ENCODE data around the gene FN1.
A peak's percentile ranks its signal among the peaks of the same experiment; 100 is the strongest.

Gene FN1

DNA sequence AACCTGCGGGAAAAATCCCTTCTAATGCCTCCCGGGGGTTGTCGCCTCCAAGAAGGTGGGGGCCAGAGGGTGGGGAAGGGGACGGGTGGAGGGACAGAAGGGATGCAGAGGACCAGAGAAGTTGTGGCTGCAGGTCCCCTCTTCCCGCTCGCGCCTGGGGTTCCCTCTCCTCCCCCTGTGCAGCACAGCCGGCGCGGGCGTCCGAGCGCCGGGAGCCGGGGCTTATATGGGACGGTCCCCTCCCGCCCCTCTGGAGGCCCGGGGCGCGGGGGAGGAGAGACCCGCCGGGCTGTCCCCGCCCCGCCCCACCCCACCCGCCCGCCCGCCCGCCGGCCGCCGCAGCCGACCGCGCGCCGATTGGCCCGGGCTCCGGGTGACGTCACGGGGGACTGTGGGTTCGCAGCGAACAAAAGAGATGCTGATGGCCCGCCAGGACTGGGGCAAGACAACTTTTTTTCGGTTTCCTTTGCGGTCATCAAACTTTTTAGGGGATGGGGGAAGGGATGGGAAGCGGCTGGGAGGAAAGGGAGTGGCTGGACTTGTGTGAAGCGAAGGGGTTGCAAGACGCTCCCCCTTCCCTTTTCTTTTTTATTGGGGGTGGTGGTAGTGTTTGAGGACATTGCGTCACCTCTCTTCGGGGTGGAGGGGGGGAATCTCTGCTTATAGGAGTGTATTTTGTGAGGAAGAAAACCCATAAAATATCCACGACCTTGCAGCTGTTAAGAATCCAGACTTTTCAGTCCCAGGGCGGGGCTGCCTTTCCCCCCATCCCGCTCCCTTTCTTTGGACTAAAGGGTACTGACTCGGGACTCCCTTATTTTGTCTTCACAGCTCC lies at the start of gene FN1:
TSS of gene FN1 (minus strand) at position 199 of the 835 bp plus-strand sequence. CDS start 266 bp downstream, outside the sequence.
- DNase-seq (ENCODE audit: low read depth): peak; percentile 97

- DNase-seq (ENCODE audit: low read depth): no peak
Observed at GRCh38 chr2:215485032-215485431, 49.2 kb upstream of the FN1 start.

- no peak for DNase-seq (ENCODE audit: low read depth)
Observed at GRCh38 chr2:215484570-215484969, 48.7 kb upstream of the FN1 start.

- DNase-seq (ENCODE audit: low read depth): no peak
Observed at GRCh38 chr2:215483431-215483830, 47.6 kb upstream of the FN1 start.

GRCh38 chr2:215479536-215480240 lies 43.8 kb upstream of the FN1 start:
- DNase-seq (ENCODE audit: low read depth): no peak

- DNase-seq (ENCODE audit: low read depth): no peak
Observed at GRCh38 chr2:215479121-215479520, 43.3 kb upstream of the FN1 start.

- DNase-seq (ENCODE audit: low read depth): no peak
Observed at GRCh38 chr2:215476424-215476823, 40.6 kb upstream of the FN1 start.

DNA sequence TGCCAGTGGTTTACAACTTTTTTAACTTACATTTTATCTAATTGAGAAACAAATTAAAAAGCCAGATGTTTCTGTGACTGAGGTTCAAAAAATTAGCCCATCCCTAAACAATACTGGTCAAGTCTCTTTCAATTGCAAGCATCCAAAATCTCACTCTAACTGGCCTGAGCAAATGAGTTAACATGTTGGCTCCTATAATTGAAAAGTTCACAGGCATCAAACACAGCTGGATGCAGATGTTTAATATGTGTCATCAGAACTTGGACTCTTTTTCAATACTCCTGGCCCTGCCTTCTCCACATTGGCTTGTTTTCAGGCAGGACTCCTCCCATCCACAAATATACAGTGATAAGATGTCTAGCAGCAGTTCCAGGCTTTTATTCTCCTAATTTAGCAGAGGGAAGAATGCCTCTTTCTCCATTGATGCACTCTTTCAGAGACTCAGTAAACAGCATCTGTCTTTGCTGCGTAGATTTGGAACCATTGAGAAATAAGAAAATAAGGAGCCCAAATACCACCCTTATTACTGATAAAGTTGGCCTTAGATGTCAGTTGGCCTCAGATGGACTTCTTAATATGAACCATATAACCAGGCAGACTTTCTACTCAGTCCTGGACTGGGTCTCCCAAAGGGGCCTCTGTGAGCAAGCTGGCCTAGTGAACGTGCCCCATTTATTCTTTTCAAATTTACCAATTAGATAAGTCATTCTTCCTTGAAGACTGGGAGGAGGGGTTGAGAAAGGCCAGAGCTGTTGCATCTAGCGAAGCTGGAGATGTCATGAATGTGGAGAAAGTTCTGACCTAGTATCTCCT lies 30.4 kb upstream of the FN1 start:
- no peak for DNase-seq (ENCODE audit: low read depth)

DNA sequence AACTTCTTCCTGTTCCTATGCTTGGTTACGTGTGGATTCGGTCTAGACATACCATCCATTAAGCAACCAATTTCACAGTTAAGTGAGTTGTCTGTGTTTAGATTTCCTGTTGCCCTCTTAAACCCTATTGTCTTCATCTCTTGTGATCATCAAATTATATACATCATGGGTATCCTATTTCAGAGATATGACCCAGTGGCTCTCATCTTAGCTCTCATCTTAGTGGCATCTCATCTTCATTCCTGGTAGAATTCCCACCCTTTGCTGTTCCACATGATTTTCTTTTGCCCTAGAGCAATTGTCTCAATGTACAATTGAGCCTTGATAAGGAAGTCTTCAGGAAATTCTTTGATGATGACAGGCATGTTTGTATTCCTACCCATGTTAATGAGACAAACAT lies 29.4 kb upstream of the FN1 start:
- DNase-seq (ENCODE audit: low read depth): no peak

DNA sequence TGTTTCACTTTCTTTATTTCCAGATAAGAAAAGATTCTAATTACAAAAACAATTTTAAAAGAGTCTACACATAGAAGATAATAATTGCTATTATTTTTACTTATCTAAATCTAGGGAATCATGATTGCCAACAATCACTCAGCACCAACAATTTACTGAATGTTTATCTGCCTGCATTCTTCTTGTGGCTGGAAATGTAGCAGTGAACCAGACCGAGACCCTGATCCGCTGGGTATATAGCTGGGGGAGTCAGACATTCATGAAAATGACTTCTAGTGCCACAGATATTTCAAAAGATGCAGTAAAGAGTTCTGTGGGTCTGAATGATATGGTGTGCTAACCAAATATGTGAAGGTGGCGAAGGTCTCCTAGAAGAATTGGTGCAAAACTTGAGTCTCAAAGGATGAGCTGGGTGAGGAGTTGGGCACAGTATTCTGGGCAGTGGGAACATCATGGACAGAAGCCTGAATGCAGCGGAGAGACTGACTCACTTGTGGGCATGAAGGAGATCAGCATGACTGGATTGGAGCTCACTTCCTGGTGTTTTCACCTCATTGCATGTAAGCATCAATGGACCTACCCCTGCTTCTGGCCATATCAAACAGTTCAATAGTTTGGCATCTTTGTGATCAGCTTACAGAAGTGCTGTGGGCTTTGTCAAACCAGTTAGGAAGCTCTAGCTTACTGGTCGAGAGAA lies 26.1 kb upstream of the FN1 start:
- DNase-seq (ENCODE audit: low read depth): no peak

DNA sequence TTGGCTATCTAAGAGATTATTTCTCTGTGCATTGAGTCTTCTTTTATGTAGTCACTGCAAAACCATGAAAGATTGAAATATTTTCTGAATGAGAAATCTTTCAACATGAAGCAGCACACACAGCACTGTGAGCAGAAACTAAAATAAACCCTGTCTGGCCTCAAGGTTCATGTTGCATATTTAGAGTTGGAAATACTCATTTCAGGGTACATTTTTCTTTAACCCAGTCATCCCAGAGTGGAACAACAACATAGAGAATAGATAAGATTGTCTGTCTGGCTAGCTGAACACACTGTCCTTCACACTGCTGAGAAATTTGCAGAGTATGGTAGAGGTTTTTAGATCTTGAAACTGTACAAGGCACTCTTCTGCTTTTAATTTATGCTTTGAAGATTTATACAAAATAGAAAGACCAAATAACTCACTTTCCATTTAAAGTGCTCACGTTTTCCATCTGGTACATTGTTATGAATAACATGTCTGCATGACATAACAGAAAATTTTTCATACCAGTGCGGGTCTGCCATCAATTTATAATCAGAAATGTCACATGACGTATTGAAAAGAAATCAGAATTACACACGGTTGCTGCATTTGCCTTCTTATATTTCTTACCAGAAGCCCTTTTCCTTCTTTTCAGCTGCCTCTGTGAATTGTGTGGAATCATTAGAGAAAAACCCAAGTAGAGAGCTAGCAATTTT lies 25.0 kb upstream of the FN1 start:
- DNase-seq (ENCODE audit: low read depth): peak; percentile 75

DNA sequence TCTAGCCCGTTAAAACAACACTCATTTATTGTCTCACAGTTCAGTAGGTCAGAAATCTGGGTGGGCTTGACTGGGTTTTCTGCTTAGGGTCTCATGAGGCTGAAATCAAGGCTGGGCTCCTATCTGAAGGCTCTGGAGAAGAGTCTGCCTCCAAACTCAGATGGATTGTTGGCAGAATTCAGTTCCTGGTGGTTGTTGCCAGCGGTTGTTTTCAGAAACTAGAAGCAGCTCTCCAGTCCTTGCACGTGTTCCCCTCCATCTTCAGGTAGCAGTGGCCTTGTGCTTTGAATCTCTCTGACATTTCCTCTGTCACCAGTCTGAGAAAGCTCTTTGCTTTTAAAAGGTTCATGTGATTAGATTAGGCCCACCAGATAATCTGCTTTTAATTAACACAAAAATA lies 20.1 kb upstream of the FN1 start:
- DNase-seq (ENCODE audit: low read depth): no peak

DNA sequence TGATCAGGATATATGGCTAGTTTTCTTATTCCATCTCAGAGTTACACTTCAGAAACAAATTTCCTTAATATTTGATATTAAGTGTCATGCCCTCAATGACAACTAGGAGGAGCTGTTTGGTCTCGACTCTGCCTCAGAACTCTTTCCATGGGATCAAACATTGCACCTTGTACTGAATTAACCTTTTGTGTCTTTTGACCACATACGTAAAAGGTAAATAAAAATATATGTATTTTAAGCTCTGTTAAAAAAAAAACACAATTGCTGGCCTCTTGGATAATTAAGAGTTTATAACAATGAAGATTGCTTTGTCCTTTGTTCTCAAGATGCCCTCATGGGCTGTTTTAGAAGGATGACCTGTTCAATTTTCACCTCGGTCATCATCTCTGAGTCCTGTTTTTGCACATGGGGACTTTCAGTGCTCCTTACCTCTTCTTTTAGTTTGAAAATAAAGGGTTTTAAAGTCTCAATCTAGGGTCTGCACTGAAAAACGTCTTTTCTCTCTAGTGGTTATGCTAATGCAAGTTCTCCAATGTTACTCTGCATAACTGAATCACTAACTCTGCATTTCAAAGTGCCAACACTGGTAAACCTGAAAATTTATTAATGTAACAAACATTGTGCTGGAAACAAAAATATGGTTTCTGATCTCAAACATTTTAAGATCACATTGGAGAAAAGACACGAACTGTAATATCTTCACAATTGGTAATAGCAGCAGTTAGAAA lies 18.8 kb upstream of the FN1 start:
- no peak for DNase-seq (ENCODE audit: low read depth)

DNA sequence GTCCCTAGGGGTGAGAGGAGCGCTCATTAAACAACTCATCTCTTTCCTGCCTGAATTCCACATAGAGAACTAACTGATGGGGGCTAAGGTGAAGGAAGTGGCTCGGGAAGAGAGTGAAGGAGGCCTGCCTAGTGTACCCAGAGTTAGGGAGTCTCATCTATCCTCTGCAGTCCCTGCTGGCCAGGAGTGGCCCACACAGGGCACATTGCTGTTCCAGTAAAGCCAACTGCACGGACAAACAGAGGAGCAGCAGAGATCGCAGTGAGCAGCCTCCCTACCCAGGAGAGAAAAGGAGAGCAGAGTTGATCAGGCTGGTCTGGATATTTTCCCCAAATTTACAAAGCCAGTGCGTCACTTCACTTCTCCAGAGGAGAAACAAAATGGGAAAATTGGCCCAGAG lies 16.9 kb upstream of the FN1 start:
- DNase-seq (ENCODE audit: low read depth): no peak

DNA sequence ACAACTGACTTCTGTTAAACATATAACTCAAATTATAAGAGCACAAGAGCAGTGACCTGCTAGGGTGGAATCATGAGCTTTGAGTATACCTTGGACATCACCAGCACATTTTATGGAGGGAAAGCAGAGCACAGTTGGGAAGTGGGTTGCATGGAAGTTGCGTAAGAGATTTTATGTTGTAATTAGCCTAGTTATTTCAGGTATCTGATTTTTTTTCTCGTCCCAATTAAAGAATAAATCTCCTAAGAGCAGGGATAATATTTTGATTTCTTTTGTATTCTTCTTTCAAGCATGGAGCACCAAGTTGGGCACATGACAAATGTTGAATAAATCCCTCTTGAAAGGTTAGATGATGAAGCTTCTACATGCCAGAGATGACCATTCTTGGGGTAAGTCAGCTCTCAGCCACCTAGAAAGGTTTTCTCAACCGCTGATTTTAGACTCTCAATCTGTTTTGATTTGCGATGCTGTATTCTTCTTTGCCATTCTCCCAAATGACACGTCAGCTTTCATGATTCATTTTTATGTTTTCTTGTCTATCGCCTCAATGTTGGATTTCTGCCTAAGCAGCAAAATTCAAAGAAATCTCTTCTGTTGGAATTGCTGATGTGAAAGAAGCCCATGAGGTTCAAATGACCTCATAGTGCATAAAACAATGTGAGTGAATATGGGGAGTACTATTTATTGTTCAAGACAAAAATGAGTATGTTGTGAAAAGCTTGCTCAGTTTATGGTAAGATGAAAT lies 15.3 kb upstream of the FN1 start:
- peak; percentile 74 for DNase-seq (ENCODE audit: low read depth)

- DNase-seq (ENCODE audit: low read depth): no peak
Observed at GRCh38 chr2:215450188-215451011, 14.5 kb upstream of the FN1 start.

DNA sequence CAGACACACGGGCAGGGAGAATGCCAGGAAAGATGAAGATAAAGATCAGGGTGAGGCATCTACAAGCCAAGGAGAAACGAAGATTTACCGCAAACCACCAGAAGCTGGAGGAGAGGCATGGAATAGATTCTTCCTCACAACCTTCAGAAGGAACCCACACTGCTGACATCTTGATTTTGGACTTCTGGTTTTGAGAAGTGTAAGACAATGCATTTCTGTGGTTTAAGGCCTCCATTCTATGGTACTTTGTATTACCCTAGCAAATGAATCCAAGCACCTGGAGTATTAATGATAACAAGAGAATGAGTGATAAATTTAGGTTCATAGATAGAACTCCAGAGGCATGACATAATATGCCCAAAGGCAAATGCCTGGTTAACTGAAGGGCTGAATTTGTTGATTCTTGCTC lies 11.8 kb upstream of the FN1 start:
- DNase-seq (ENCODE audit: low read depth): no peak

- DNase-seq (ENCODE audit: low read depth): no peak
Observed at GRCh38 chr2:215447056-215447455, 11.2 kb upstream of the FN1 start.

- DNase-seq (ENCODE audit: low read depth): no peak
Observed at GRCh38 chr2:215442401-215442787, 6.5 kb upstream of the FN1 start.
